CD4-positive, CD25-positive, alpha-beta regulatory T cell (primary cell): ENCODE data around the gene PUDP. TPM values are rescaled to one million over a fixed set of nuclear protein-coding genes. Genes with fewer than 3 reads are reported as not detected.
A peak's percentile ranks its signal among the peaks of the same experiment; 100 is the strongest.

Experiments
- ATAC-seq, 2 donors: fragments of 150-1000 bp; cut with Tn5 transposase; one replicate each; pipeline ENCODE4 v1.10.0; 2021; ENCODE audit warnings: low read depth in 2 of 2, moderate number of reproducible peaks in 2 of 2, moderate library complexity in 1 of 2
- DNase-seq, 3 donors: peaks; one replicate each; pipeline versions ENCODE4 v3.0.0 to v3.0.0-alpha.2; 2012 to 2022; ENCODE audit warnings: mixed read lengths in 1 of 3
- H3K27ac ChIP-seq: one replicate; pipeline ENCODE4 v1.7.0; 2013; ENCODE audit warnings: mild to moderate bottlenecking, low read length; ENCODE audit not compliant: insufficient read depth, poor library complexity, severe bottlenecking
- H3K27me3 ChIP-seq: one replicate; pipeline ENCODE4 v1.7.0; 2013; ENCODE audit warnings: low read length; ENCODE audit not compliant: control insufficient read depth, insufficient read depth
- H3K36me3 ChIP-seq: one replicate; pipeline ENCODE4 v1.7.0; 2013; ENCODE audit warnings: mild to moderate bottlenecking, low read length, moderate library complexity; ENCODE audit not compliant: control insufficient read depth, insufficient read depth
- H3K4me1 ChIP-seq: 2 replicates; pipeline ENCODE4 v1.7.0; 2013; ENCODE audit warnings: mild to moderate bottlenecking, low read length; ENCODE audit not compliant: insufficient read depth, control insufficient read depth, poor library complexity, severe bottlenecking
- H3K4me3 ChIP-seq: one replicate; pipeline ENCODE4 v1.7.0; 2013; ENCODE audit warnings: low read depth, mild to moderate bottlenecking, low read length, moderate library complexity
- H3K9me3 ChIP-seq, 2 experiments: 1 replicate in 1 of 2; 2 replicates in 1 of 2; pipeline ENCODE4 v1.7.0; 2013; ENCODE audit warnings: low read length in 2 of 2, mild to moderate bottlenecking in 1 of 2, moderate library complexity in 1 of 2; ENCODE audit not compliant: control insufficient read depth in 2 of 2
- H3K27ac Mint-ChIP-seq, 3 donors: one replicate each; pipeline ENCODE4 v1.8.0; 2020 to 2022; ENCODE audit warnings: mild to moderate bottlenecking in 3 of 3, mixed read lengths in 3 of 3, moderate library complexity in 2 of 3
- H3K27me3 Mint-ChIP-seq: one replicate; pipeline ENCODE4 v1.8.0; 2022; ENCODE audit warnings: mild to moderate bottlenecking, mixed read lengths
- H3K36me3 Mint-ChIP-seq: one replicate; pipeline ENCODE4 v1.8.0; 2020; ENCODE audit warnings: mixed read lengths
- H3K4me1 Mint-ChIP-seq, 4 donors: one replicate each; pipeline ENCODE4 v1.8.0; 2020 to 2022; ENCODE audit warnings: mixed read lengths in 4 of 4, mild to moderate bottlenecking in 1 of 4
- H3K4me3 Mint-ChIP-seq, 4 donors: one replicate each; pipeline ENCODE4 v1.8.0; 2020 to 2022; ENCODE audit warnings: mild to moderate bottlenecking in 4 of 4, mixed read lengths in 4 of 4, moderate library complexity in 3 of 4
- H3K9me3 Mint-ChIP-seq, 7 donors: one replicate each; pipeline ENCODE4 v1.8.0; 2020 to 2022; ENCODE audit warnings: mixed read lengths in 7 of 7, mild to moderate bottlenecking in 3 of 7, moderate library complexity in 2 of 7
- polyA plus RNA-seq, 4 donors: library from polyadenylated mRNA; unstranded; fragments of 300-500 nt; fragmentation: Illumina TruSeq; gene quantifications; one replicate each; pipeline ENCODE4 v1.2.3, GENCODE V29; 2021
- total RNA-seq: library from RNA; stranded (reverse); gene quantifications from one replicate; pipeline ENCODE4 v1.2.3, GENCODE V29; 2022

Gene PUDP
- total RNA-seq, result 14.9 TPM
- 10 to 100 TPM; 20.1 to 26.4 (median 23.3) TPM for polyA plus RNA-seq

- peaks cover 8% of the 10 kb centered on the region for H3K4me1 ChIP-seq
- peaks cover 9 to 45% (median 23%) of the 10 kb centered on the region in 4 donors for H3K4me1 Mint-ChIP-seq
- H3K9me3 ChIP-seq, result no peaks in the 10 kb centered on the region
- H3K27ac Mint-ChIP-seq, result peak within 1 kb of the TSS; percentile 71 to 95 (median 95)
- peak within 1 kb of the TSS; percentile 79 for H3K27ac ChIP-seq
- no peaks in the 10 kb centered on the region for H3K36me3 Mint-ChIP-seq
- peak within 1 kb of the TSS; percentile 94 to 95 (median 95) for H3K4me3 Mint-ChIP-seq
- no peaks in the 10 kb centered on the region for H3K27me3 Mint-ChIP-seq
- DNase-seq (peak; percentile 77 to 94 (median 90)), ATAC-seq (peak; percentile 80)
- H3K4me3 ChIP-seq, result peak within 1 kb of the TSS; percentile 92
- no peaks in the 10 kb centered on the region for H3K36me3 ChIP-seq
- no peaks in the 10 kb centered on the region for H3K27me3 ChIP-seq
- H3K9me3 Mint-ChIP-seq, result no peaks in the 10 kb centered on the region
Observed at GRCh38 chrX:7147978-7148854, at the start of gene PUDP. PUDP (minus strand) TSS chrX:7148153; CDS start chrX:7148113, 40 bp downstream.

- no peaks in the 10 kb centered on the region for H3K27me3 ChIP-seq
- Mint-ChIP-seq H3K9me3 (no peaks in the 10 kb centered on the region), H3K36me3 (peaks cover 2% of the 10 kb centered on the region), H3K27me3 (no peaks in the 10 kb centered on the region), H3K4me1 (no peaks in the 10 kb centered on the region), H3K27ac (no peak overlapping the region), H3K4me3 (no peak overlapping the region)
- H3K36me3 ChIP-seq, result no peaks in the 10 kb centered on the region
- no peaks in the 10 kb centered on the region for H3K9me3 ChIP-seq
- ATAC-seq (no peak), DNase-seq (no peak)
- H3K4me3 ChIP-seq, result no peak overlapping the region
- H3K4me1 ChIP-seq, result no peaks in the 10 kb centered on the region
- H3K27ac ChIP-seq, result no peak overlapping the region
Observed at GRCh38 chrX:7194606-7195005, 46.7 kb upstream of the PUDP start.

GRCh38 chrX:7192871-7193270 is 44.9 kb upstream of the PUDP start:
- H3K4me1 Mint-ChIP-seq, result no peaks in the 10 kb centered on the region
- Histone ChIP-seq H3K27ac (no peak overlapping the region), H3K4me3 (no peak overlapping the region), H3K4me1 (no peaks in the 10 kb centered on the region), H3K36me3 (no peaks in the 10 kb centered on the region), H3K27me3 (no peaks in the 10 kb centered on the region), H3K9me3 (no peaks in the 10 kb centered on the region)
- no peak overlapping the region for H3K4me3 Mint-ChIP-seq
- ATAC-seq, result no peak
- H3K27me3 Mint-ChIP-seq, result no peaks in the 10 kb centered on the region
- peaks cover 3% of the 10 kb centered on the region for H3K36me3 Mint-ChIP-seq
- no peaks in the 10 kb centered on the region for H3K9me3 Mint-ChIP-seq
- no peak overlapping the region for H3K27ac Mint-ChIP-seq
- no peak for DNase-seq

- no peaks in the 10 kb centered on the region for H3K9me3 ChIP-seq
- H3K27ac Mint-ChIP-seq, result no peak overlapping the region
- no peak overlapping the region for H3K4me3 ChIP-seq
- no peaks in the 10 kb centered on the region for H3K4me1 Mint-ChIP-seq
- no peak overlapping the region for H3K27ac ChIP-seq
- DNase-seq, result peak in 1 of 3 donors; percentile 2
- H3K36me3 ChIP-seq, result no peaks in the 10 kb centered on the region
- H3K27me3 ChIP-seq, result no peaks in the 10 kb centered on the region
- H3K27me3 Mint-ChIP-seq, result no peaks in the 10 kb centered on the region
- no peak overlapping the region for H3K4me3 Mint-ChIP-seq
- H3K36me3 Mint-ChIP-seq, result peaks cover 3% of the 10 kb centered on the region
- H3K4me1 ChIP-seq, result no peaks in the 10 kb centered on the region
- ATAC-seq, result no peak
- no peaks in the 10 kb centered on the region for H3K9me3 Mint-ChIP-seq
Observed at GRCh38 chrX:7191681-7192110, 43.7 kb upstream of the PUDP start.

GRCh38 chrX:7190157-7190556 is 42.2 kb upstream of the PUDP start:
- Histone ChIP-seq H3K9me3 (no peaks in the 10 kb centered on the region), H3K4me3 (no peak overlapping the region), H3K36me3 (no peaks in the 10 kb centered on the region), H3K27me3 (no peaks in the 10 kb centered on the region), H3K27ac (no peak overlapping the region), H3K4me1 (no peaks in the 10 kb centered on the region)
- ATAC-seq (no peak), DNase-seq (no peak)
- H3K4me3 Mint-ChIP-seq, result no peak overlapping the region
- H3K4me1 Mint-ChIP-seq, result no peaks in the 10 kb centered on the region
- H3K9me3 Mint-ChIP-seq, result no peaks in the 10 kb centered on the region
- peak overlapping the region in 1 of 3 donors; percentile 18 for H3K27ac Mint-ChIP-seq
- peaks cover 3% of the 10 kb centered on the region for H3K36me3 Mint-ChIP-seq
- H3K27me3 Mint-ChIP-seq, result no peaks in the 10 kb centered on the region

- Histone ChIP-seq H3K36me3 (no peaks in the 10 kb centered on the region), H3K27ac (no peak overlapping the region), H3K9me3 (no peaks in the 10 kb centered on the region), H3K4me3 (no peak overlapping the region), H3K27me3 (no peaks in the 10 kb centered on the region), H3K4me1 (no peaks in the 10 kb centered on the region)
- DNase-seq (no peak), ATAC-seq (no peak)
- Mint-ChIP-seq H3K4me3 (no peak overlapping the region), H3K36me3 (peaks cover 3% of the 10 kb centered on the region), H3K4me1 (no peaks in the 10 kb centered on the region), H3K9me3 (no peaks in the 10 kb centered on the region), H3K27me3 (no peaks in the 10 kb centered on the region), H3K27ac (no peak overlapping the region)
Observed at GRCh38 chrX:7188672-7189071, 40.7 kb upstream of the PUDP start.

- H3K4me1 ChIP-seq, result no peaks in the 10 kb centered on the region
- no peaks in the 10 kb centered on the region for H3K9me3 ChIP-seq
- no peaks in the 10 kb centered on the region for H3K9me3 Mint-ChIP-seq
- no peaks in the 10 kb centered on the region for H3K4me1 Mint-ChIP-seq
- no peak for ATAC-seq
- no peak overlapping the region for H3K4me3 Mint-ChIP-seq
- H3K36me3 ChIP-seq, result no peaks in the 10 kb centered on the region
- H3K4me3 ChIP-seq, result no peak overlapping the region
- H3K27ac Mint-ChIP-seq, result no peak overlapping the region
- no peaks in the 10 kb centered on the region for H3K27me3 ChIP-seq
- H3K27ac ChIP-seq, result no peak overlapping the region
- no peaks in the 10 kb centered on the region for H3K27me3 Mint-ChIP-seq
- no peak for DNase-seq
- peaks cover 3% of the 10 kb centered on the region for H3K36me3 Mint-ChIP-seq
Observed at GRCh38 chrX:7184816-7185215, 36.9 kb upstream of the PUDP start.

- Mint-ChIP-seq H3K4me1 (no peaks in the 10 kb centered on the region), H3K4me3 (no peak overlapping the region), H3K36me3 (no peaks in the 10 kb centered on the region), H3K27ac (no peak overlapping the region), H3K9me3 (peaks cover 0 to 1% (median 0%) of the 10 kb centered on the region in 7 donors), H3K27me3 (no peaks in the 10 kb centered on the region)
- H3K4me3 ChIP-seq, result no peak overlapping the region
- H3K27ac ChIP-seq, result no peak overlapping the region
- H3K9me3 ChIP-seq, result no peaks in the 10 kb centered on the region
- no peaks in the 10 kb centered on the region for H3K4me1 ChIP-seq
- ATAC-seq, result no peak
- DNase-seq, result no peak
- H3K27me3 ChIP-seq, result no peaks in the 10 kb centered on the region
- no peaks in the 10 kb centered on the region for H3K36me3 ChIP-seq
Observed at GRCh38 chrX:7179446-7179845, 31.5 kb upstream of the PUDP start.
